Stimulated activated CD4-positive, alpha-beta T cell treated with anti-CD3 and anti-CD28 coated beads, Interleukin-1b, Interleukin-23, amount 100 ng/mL, for 1 hour (primary cell): ENCODE data around the gene MDGA2.
"Not testable (repeated sequence)": the region's sequence is repeated elsewhere in the genome, so short reads cannot be mapped to it uniquely, and the experiment has no call there.

Source experiments
- DNase-seq, 2 donors: peaks; one replicate each; pipeline ENCODE4 v3.0.0-alpha.2; 2020; ENCODE audit warnings: low read depth in 2 of 2

MDGA2 gene

GRCh38 chr14:47624126-47624525 is 51.3 kb downstream of the MDGA2 start:
- not testable (repeated sequence) for DNase-seq

- no peak for DNase-seq
Observed at GRCh38 chr14:47619392-47619791, 56.0 kb downstream of the MDGA2 start.

GRCh38 chr14:47606566-47606965 is 68.8 kb downstream of the MDGA2 start:
- no peak for DNase-seq

- DNase-seq = no peak
Observed at GRCh38 chr14:47596860-47597259, 78.5 kb downstream of the MDGA2 start.

GRCh38 chr14:47596232-47596631 is 79.2 kb downstream of the MDGA2 start:
- DNase-seq = no peak

- DNase-seq = no peak
Observed at GRCh38 chr14:47595552-47595951, 79.9 kb downstream of the MDGA2 start.

- no peak for DNase-seq
Observed at GRCh38 chr14:47590767-47591495, 84.5 kb downstream of the MDGA2 start.

- DNase-seq = no peak
Observed at GRCh38 chr14:47585447-47585846, 90.0 kb downstream of the MDGA2 start.

- no peak for DNase-seq
Observed at GRCh38 chr14:47567273-47567672, 108.1 kb downstream of the MDGA2 start.

GRCh38 chr14:47557894-47558293 is 117.5 kb downstream of the MDGA2 start:
- DNase-seq = no peak

- no peak for DNase-seq
Observed at GRCh38 chr14:47555333-47555732, 120.1 kb downstream of the MDGA2 start.

- DNase-seq = no peak
Observed at GRCh38 chr14:47549886-47550285, 125.5 kb downstream of the MDGA2 start.

GRCh38 chr14:47543459-47543858 is 131.9 kb downstream of the MDGA2 start:
- DNase-seq = no peak

GRCh38 chr14:47541662-47542061 is 133.7 kb downstream of the MDGA2 start:
- no peak for DNase-seq

GRCh38 chr14:47539031-47539461 is 136.4 kb downstream of the MDGA2 start:
- no peak for DNase-seq

- no peak for DNase-seq
Observed at GRCh38 chr14:47536341-47536740, 139.1 kb downstream of the MDGA2 start.

- no peak for DNase-seq
Observed at GRCh38 chr14:47526591-47527244, 148.7 kb downstream of the MDGA2 start.

- no peak for DNase-seq
Observed at GRCh38 chr14:47524524-47524923, 150.9 kb downstream of the MDGA2 start.

GRCh38 chr14:47520382-47520781 is 155.0 kb downstream of the MDGA2 start:
- DNase-seq = no peak

- no peak for DNase-seq
Observed at GRCh38 chr14:47511829-47512228, 163.6 kb downstream of the MDGA2 start.

GRCh38 chr14:47509957-47510356 is 165.4 kb downstream of the MDGA2 start:
- no peak for DNase-seq

GRCh38 chr14:47507861-47508260 is 167.5 kb downstream of the MDGA2 start:
- no peak for DNase-seq

- no peak for DNase-seq
Observed at GRCh38 chr14:47500369-47500768, 175.0 kb downstream of the MDGA2 start.
